Stimulated activated CD4-positive, alpha-beta T cell treated with anti-CD3 and anti-CD28 coated beads, TNF-alpha, amount 100 ng/mL, for 48 hours (primary cell): ENCODE data around the gene KAZN.

Source experiments
- DNase-seq, 3 donors: peaks; one replicate each; pipeline ENCODE4 v3.0.0-alpha.2; 2020; ENCODE audit warnings: low read depth in 3 of 3

Gene KAZN

GRCh38 chr1:14853518-14853917, 255.0 kb downstream of the KAZN start:
- DNase-seq, result no peak

GRCh38 chr1:14855268-14855667, 256.8 kb downstream of the KAZN start:
- no peak for DNase-seq

- no peak for DNase-seq
Measured at GRCh38 chr1:14855801-14856200, 257.3 kb downstream of the KAZN start.

GRCh38 chr1:14857436-14858195, 259.1 kb downstream of the KAZN start:
- no peak for DNase-seq

GRCh38 chr1:14862114-14862771, 263.8 kb downstream of the KAZN start:
- DNase-seq, result no peak

GRCh38 chr1:14865106-14865505, 266.6 kb downstream of the KAZN start:
- DNase-seq, result no peak

GRCh38 chr1:14866911-14867612, 268.6 kb downstream of the KAZN start:
- DNase-seq, result no peak

- no peak for DNase-seq
Measured at GRCh38 chr1:14869187-14869586, 270.7 kb downstream of the KAZN start.

- DNase-seq, result no peak
Measured at GRCh38 chr1:14871218-14871970, 272.9 kb downstream of the KAZN start.

- no peak for DNase-seq
Measured at GRCh38 chr1:14872762-14873161, 274.3 kb downstream of the KAZN start.

GRCh38 chr1:14873677-14874076, 275.2 kb downstream of the KAZN start:
- DNase-seq, result no peak

- no peak for DNase-seq
Measured at GRCh38 chr1:14875524-14876509, 277.3 kb downstream of the KAZN start.

GRCh38 chr1:14876747-14877146, 278.3 kb downstream of the KAZN start:
- DNase-seq, result no peak

- DNase-seq, result no peak
Measured at GRCh38 chr1:14877224-14877623, 278.7 kb downstream of the KAZN start.

GRCh38 chr1:14878124-14878523, 279.6 kb downstream of the KAZN start:
- no peak for DNase-seq

- DNase-seq, result no peak
Measured at GRCh38 chr1:14878951-14879350, 280.5 kb downstream of the KAZN start.

GRCh38 chr1:14880456-14881316, 282.2 kb downstream of the KAZN start:
- no peak for DNase-seq

GRCh38 chr1:14881775-14882672, 283.5 kb downstream of the KAZN start:
- DNase-seq, result no peak
